LNCAP (cell line): Measurements from ENCODE around the gene SEMA3D.

Source experiments
- TF ChIP-seq, protein P1 (sequence below): fragments of 450-650 bp; IDR thresholded peaks from 2 replicates; pipeline ENCODE4 v1.5.1; 2017; ENCODE audit warnings: mild to moderate bottlenecking

The SEMA3D gene

DNA sequence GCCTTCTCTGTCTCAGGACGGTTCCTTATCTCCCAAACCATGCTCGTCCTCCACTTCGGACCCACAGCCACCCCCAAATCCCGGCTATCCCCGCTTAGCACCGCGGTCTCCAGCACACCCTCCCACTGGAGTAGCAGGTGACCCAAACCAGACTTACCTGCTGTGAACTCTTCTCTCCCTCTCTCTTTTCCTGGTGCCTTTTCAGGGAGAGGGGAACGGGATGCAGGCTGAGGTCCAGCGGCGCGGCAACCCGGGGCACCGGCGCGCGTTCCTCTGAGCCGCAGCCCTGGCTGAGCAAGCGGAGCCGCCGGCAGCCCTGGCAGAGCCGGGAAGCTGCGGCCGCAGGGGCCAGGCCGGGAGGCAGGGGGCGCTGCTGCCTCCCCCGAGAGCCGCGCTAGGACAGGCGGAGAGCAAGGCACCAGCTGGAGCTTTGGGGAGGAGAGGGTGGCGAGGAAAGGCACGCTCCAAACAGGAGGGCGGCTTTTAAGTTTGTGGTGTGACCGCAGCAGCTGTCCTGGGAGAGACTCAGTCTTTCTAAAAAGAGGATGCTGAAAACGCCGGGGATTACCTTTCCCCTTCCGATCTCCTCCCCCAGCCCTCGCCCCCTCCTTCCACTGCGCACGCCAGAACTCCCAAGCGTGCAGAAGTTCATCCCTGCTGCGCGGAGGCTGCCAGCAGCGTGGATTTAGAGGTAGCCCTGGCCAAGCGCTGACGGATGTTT, at the start of gene SEMA3D:
TSS of gene SEMA3D (minus strand) at position 536 of the 721 bp plus-strand sequence. CDS start 65,165 bp downstream, outside the sequence.
- TF ChIP-seq, protein P1, sequence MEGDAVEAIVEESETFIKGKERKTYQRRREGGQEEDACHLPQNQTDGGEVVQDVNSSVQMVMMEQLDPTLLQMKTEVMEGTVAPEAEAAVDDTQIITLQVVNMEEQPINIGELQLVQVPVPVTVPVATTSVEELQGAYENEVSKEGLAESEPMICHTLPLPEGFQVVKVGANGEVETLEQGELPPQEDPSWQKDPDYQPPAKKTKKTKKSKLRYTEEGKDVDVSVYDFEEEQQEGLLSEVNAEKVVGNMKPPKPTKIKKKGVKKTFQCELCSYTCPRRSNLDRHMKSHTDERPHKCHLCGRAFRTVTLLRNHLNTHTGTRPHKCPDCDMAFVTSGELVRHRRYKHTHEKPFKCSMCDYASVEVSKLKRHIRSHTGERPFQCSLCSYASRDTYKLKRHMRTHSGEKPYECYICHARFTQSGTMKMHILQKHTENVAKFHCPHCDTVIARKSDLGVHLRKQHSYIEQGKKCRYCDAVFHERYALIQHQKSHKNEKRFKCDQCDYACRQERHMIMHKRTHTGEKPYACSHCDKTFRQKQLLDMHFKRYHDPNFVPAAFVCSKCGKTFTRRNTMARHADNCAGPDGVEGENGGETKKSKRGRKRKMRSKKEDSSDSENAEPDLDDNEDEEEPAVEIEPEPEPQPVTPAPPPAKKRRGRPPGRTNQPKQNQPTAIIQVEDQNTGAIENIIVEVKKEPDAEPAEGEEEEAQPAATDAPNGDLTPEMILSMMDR, result peak; percentile 84

DNA sequence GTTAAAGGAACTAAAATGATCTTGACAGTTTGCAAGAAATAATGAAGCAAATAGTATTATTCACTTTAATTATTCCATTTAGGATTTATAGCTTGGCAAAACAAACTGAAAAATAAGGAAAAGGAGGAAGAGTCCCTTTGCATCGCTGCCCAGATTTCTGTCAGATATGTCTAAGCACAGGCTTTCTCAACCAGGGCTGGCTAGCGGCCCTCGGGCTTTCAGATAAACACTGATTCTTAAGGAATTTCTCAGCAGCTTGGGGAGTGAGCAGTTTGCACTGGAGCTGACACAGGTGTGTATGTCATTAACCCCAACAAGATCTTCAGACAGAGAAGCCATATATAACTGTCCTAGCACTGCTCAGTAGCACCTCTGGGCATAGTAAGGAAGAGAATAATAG, 47.9 kb upstream of the SEMA3D start:
- TF ChIP-seq, protein P1, result no peak

DNA sequence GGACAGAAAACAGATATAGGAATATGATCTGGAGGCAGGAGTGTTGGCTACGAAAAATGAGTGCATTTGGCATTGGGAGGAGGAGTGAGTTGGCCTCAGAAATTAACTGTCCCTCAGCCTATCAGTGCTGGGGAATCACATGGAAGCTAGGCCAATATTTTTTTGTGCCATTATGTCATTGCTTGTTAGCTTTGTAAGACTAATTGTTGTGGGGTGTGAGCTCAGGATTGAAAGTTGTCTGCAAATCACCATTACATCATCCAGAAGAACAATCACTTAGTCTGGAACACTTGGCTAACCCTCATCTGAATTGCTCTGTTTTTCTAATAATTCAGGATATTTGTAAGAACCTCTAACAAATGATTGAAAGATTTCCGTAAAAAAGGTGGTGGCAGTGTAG, 45.2 kb upstream of the SEMA3D start:
- TF ChIP-seq, protein P1, result no peak

DNA sequence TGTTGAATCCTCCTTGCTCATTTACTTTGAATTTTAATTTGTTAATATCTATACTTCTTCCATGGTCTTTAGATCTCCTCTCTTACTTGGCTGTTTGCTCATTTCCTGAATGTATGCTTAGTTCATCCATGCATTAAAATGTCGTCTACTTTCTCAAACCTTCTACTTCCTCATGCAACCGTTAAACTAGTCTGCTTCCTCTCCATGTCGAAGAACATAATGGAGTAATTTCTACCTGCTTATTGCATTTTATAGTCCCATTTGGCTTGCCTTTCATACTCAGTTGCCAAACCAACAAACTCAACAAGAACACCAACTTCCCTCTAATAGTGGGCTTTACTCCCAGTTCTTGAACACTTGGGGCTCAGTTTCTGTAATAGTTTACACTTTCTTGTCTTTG, 43.8 kb upstream of the SEMA3D start:
- TF ChIP-seq, protein P1, result no peak

DNA sequence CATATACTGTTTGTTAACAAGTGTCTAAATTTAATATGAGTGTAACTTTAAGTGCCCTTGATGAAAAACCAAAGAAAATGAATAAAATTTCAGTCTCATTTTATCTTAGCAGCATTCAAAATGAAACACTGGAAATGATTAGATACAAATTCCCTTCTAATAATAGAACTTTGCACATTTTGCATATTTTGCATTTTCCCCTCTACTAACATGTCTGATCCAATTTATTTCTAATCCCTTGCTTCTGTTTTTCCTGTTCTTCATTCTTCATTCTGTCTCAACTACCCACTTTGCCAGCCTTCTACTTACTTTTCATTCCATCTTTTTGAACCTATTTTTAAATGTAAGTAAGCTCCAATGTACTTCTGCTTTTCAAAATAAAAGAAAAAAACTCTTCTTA, 42.7 kb upstream of the SEMA3D start:
- TF ChIP-seq, protein P1, result no peak

DNA sequence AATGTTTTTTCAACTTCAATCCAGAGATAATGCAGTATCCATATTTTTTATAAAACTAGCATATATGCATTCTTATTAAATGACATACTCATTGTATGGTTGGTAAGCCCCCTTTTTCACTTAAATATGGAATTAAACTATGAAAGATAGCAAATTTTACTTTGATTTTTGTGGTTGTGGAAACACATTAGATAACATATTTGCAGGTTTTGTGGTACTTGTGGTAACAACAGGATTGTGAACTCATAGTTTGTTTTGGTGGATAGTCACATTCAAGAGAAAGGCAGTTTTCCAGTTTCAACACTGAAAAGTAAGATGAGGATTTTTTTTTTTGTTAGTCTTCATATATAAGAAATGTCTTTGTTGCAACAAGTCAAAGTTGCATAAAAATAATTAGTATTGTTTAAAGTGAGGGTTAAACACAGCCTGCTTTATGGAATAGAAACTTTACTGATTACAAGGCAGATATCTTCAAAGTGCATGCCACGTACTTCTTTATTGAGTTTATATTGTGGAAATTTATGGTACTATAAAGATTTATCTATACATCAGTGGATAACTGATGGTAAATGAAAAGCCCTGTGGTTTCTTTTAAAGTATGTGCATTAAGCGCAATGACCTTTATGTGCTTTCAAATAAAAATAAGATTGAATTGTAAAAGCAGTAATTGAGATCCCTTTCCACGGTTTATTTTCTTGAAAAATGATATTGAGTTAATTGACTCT, 39.7 kb upstream of the SEMA3D start:
- TF ChIP-seq, protein P1, result no peak

DNA sequence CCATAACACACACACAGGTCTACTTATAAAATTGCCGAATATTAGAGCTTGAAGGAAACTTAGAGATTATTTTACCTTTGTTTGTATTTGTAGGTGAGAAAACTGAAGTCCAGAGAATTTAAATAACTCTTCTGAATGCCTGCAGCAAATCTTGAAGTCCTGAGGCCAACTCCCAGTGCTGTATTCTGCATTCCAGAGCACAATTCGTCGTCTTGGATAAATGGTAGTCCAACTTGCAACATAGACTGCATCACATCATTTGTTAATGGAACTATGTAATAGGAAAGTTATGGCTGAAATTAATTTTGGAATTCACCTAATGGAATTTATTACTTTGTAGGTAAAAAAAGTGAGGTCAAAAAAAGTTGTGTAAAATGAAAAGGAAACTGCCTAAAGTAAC, 37.3 kb upstream of the SEMA3D start:
- TF ChIP-seq, protein P1, result no peak
